Thoracic aorta (tissue), 2 donors: ENCODE data around the gene TOX2. TPM values are rescaled to one million over a fixed set of nuclear protein-coding genes. Genes with fewer than 3 reads are reported as not detected.

ENCODE experiments used
- ATAC-seq: fragments of 150-250 bp; one replicate; pipeline ENCODE4 v1.8.0; 2017; ENCODE audit warnings: low read depth; ENCODE audit not compliant: insufficient number of reproducible peaks, low FRiP score
- DNase-seq: peaks from one replicate; pipeline ENCODE4 v3.0.0-alpha.2; 2020; ENCODE audit warnings: low spot score
- H3K27ac ChIP-seq, 2 donors: fragments of 200-600 bp; sonication (generic); 1 replicate in 1 of 2; 2 replicates in 1 of 2; pipeline ENCODE4 v1.5.1; 2016; ENCODE audit warnings: mild to moderate bottlenecking in 2 of 2, moderate library complexity in 2 of 2
- H3K27me3 ChIP-seq: fragments of 200-600 bp; sonication (generic); replicated peaks from 2 replicates; pipeline ENCODE4 v1.6.0; 2016; ENCODE audit warnings: mild to moderate bottlenecking; ENCODE audit not compliant: insufficient read depth
- H3K36me3 ChIP-seq: fragments of 200-600 bp; sonication (generic); one replicate; pipeline ENCODE4 v1.5.1; 2016
- H3K4me1 ChIP-seq, 2 donors: fragments of 200-600 bp; sonication (generic); 1 replicate in 1 of 2; 2 replicates in 1 of 2; pipeline versions ENCODE4 v1.5.1 to v1.6.0; 2016; ENCODE audit warnings: low read depth in 2 of 2, mild to moderate bottlenecking in 1 of 2; ENCODE audit not compliant: control insufficient read depth in 1 of 2
- H3K4me3 ChIP-seq: fragments of 200-600 bp; sonication (generic); 2 replicates; pipeline ENCODE4 v1.5.1; 2016; ENCODE audit warnings: mild to moderate bottlenecking
- H3K9me3 ChIP-seq: fragments of 200-600 bp; sonication (generic); 2 replicates; pipeline ENCODE4 v1.5.1; 2016
- total RNA-seq, 2 donors: library from RNA; depleted of rRNA; stranded (reverse); fragments of >200 nt; gene quantifications; one replicate each; pipeline versions ENCODE4 v1.1.0 to v1.2.3, GENCODE V29; 2016
- TF ChIP-seq, protein P1 (sequence below): fragments of 200-600 bp; sonication (generic); IDR thresholded peaks from one replicate; pipeline ENCODE4 v1.5.1; 2019; ENCODE audit warnings: antibody characterized with exemption

TOX2 gene
- total RNA-seq, 2 donors from 2014 or later = 4.2 to 14.6 TPM

DNA sequence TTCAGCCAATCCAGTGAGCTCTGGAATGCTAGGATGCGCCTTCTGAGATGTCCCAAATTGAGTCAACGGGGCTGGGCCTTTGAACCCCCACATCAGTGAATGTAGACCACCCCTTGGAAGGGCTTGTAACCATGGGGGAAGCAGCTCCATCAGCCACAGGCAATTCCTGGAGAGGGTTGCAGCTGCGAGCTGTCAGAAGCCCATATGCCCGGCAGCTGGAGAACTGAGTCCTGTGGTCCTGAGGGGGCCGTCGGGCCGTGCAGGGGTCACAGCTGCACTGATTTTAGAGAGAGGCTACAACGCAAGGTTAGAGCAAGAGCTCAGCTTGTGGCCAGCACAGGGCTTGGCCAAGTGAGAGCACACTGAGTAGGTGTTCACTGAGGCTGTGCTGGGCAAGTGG, 121.3 kb downstream of the TOX2 start:
- TF ChIP-seq, protein P1, sequence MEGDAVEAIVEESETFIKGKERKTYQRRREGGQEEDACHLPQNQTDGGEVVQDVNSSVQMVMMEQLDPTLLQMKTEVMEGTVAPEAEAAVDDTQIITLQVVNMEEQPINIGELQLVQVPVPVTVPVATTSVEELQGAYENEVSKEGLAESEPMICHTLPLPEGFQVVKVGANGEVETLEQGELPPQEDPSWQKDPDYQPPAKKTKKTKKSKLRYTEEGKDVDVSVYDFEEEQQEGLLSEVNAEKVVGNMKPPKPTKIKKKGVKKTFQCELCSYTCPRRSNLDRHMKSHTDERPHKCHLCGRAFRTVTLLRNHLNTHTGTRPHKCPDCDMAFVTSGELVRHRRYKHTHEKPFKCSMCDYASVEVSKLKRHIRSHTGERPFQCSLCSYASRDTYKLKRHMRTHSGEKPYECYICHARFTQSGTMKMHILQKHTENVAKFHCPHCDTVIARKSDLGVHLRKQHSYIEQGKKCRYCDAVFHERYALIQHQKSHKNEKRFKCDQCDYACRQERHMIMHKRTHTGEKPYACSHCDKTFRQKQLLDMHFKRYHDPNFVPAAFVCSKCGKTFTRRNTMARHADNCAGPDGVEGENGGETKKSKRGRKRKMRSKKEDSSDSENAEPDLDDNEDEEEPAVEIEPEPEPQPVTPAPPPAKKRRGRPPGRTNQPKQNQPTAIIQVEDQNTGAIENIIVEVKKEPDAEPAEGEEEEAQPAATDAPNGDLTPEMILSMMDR = no peak
- Histone ChIP-seq H3K27me3 (no peaks in the 10 kb centered on the region), H3K4me3 (no peak overlapping the region), H3K36me3 (no peaks in the 10 kb centered on the region), H3K9me3 (no peaks in the 10 kb centered on the region), H3K4me1 (no peaks in the 10 kb centered on the region), H3K27ac (no peak overlapping the region)
- no peak for DNase-seq
- no peak for ATAC-seq

DNA sequence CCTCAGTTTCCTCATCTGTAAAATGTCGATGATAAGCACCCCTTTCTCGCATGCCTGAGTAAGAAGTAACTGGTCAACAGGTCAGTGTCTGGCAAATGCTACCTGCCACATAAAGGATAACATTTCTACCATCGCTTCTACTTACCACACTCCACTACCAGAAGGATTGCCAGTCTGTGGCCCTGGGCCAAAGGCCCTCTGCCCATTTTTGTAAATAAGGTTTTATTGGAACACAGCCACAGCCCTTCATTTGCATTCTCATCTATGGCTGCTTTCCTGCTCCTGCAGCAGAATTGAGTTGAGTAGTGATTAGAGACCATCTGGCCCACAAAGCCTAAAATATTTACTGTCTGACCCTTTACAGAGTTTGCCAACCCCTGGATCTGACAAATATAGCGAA, 121.8 kb downstream of the TOX2 start:
- TF ChIP-seq, protein P1 = no peak
- no peaks in the 10 kb centered on the region for H3K27me3 ChIP-seq
- DNase-seq (no peak), ATAC-seq (no peak)
- no peak overlapping the region for H3K27ac ChIP-seq
- no peaks in the 10 kb centered on the region for H3K9me3 ChIP-seq
- H3K36me3 ChIP-seq = no peaks in the 10 kb centered on the region
- no peaks in the 10 kb centered on the region for H3K4me1 ChIP-seq
- H3K4me3 ChIP-seq = no peak overlapping the region

DNA sequence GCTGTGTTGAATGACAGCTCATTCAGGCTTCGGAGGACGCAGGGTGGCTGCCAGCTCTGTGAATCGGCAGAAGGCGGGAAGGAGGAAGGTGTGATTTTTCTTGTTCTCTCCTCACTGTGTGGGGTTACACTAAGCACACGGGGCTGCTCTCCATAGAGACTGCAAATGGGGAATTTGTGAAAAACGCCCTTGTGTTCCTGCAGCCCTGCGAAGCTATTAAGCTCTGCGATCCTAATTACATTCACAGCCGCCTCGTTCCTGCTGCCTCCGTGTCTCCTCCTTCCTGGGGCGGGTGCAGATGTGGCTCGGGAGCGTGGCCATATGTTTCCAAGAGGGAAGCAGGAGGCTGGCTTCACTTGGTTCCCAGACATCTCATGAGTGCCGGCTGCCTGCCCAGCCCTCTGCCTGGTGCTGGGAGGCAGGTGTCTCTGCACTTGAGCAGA, 124.0 kb downstream of the TOX2 start:
- Histone ChIP-seq H3K4me1 (no peaks in the 10 kb centered on the region), H3K9me3 (no peaks in the 10 kb centered on the region), H3K36me3 (no peaks in the 10 kb centered on the region), H3K27me3 (no peaks in the 10 kb centered on the region), H3K27ac (no peak overlapping the region), H3K4me3 (no peak overlapping the region)
- TF ChIP-seq, protein P1 = no peak
- ATAC-seq (no peak), DNase-seq (no peak)

DNA sequence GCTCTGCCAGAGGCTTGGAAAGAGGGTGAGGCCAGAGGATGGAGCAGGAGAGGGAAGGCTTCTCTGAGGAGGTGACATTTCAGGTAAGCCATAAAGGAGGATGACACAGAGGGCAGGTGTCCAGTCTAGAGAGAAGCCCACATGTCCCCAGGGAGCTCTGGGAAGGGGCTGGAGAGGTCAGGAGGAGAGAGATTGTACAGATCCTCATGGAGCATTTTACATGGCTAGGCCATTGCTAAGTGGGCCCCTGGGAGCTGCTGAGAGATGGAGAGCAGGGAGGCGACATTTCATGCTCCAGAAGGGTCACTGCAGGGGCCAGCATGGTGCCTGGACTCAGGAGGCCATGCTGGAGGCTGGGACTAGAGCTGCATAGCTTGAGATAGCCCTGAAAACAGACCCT, 124.5 kb downstream of the TOX2 start:
- Histone ChIP-seq H3K36me3 (no peaks in the 10 kb centered on the region), H3K27me3 (no peaks in the 10 kb centered on the region), H3K27ac (no peak overlapping the region), H3K4me3 (no peak overlapping the region), H3K4me1 (no peaks in the 10 kb centered on the region), H3K9me3 (no peaks in the 10 kb centered on the region)
- TF ChIP-seq, protein P1 = no peak
- ATAC-seq (no peak), DNase-seq (no peak)

DNA sequence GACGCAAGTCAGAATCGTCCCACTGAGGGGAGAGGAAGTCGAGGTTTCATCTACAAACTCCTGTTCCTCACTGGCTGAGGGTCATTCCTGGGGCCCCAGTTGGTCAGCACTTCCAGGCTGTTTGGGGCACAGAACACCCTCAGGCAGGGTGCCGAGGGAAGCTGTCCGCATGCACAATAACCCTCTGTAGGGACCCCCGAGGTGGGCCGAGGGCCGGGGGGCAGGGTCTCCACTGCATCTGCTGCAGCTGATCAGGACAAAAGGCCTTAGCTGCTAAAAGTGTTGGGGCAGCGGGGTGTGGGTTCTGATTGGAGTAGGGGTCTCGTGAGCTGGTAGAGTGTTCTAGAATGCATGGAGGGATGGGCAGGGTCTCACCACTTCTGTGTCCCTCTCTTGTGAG, 125.1 kb downstream of the TOX2 start:
- DNase-seq (no peak), ATAC-seq (no peak)
- H3K36me3 ChIP-seq = no peaks in the 10 kb centered on the region
- H3K4me1 ChIP-seq = no peaks in the 10 kb centered on the region
- H3K27me3 ChIP-seq = no peaks in the 10 kb centered on the region
- no peak overlapping the region for H3K27ac ChIP-seq
- no peak overlapping the region for H3K4me3 ChIP-seq
- TF ChIP-seq, protein P1 = no peak
- H3K9me3 ChIP-seq = no peaks in the 10 kb centered on the region
